Stomach (tissue), 9 donors: ENCODE results near the gene CTSW. TPM values are rescaled to one million over a fixed set of nuclear protein-coding genes. Genes with fewer than 3 reads are reported as not detected.

ENCODE experiments used
- DNase-seq, 2 donors: peaks; one replicate each; pipeline versions ENCODE4 v3.0.0 to v3.0.0-alpha.2; 2013 to 2019
- H3K27ac ChIP-seq, 5 donors: fragments of 200-600 bp in 4 of 5; sonication (generic) in 4 of 5; one replicate each; pipeline ENCODE4 v1.5.1; 2013 to 2019; ENCODE audit warnings: mild to moderate bottlenecking in 1 of 5, moderate library complexity in 1 of 5
- H3K27me3 ChIP-seq, 3 donors: fragments of 200-600 bp; sonication (generic); one replicate each; pipeline ENCODE4 v1.5.1; 2017 to 2019; ENCODE audit warnings: mixed run types in 1 of 3
- H3K36me3 ChIP-seq, 4 donors: fragments of 200-600 bp; sonication (generic); 1 replicate in 3 of 4; 2 replicates in 1 of 4; pipeline ENCODE4 v1.5.1; 2016 to 2019
- H3K4me1 ChIP-seq, 4 donors: fragments of 200-600 bp; sonication (generic); one replicate each; pipeline ENCODE4 v1.5.1; 2016 to 2019
- H3K4me3 ChIP-seq, 4 donors: fragments of 200-600 bp; sonication (generic) in 3 of 4; one replicate each; pipeline ENCODE4 v1.5.1; 2016 to 2019; ENCODE audit warnings: mild to moderate bottlenecking in 1 of 4
- H3K9me3 ChIP-seq, 4 donors: fragments of 200-600 bp; sonication (generic); one replicate each; pipeline ENCODE4 v1.5.1; 2016 to 2019
- CTCF ChIP-seq, 7 experiments: fragments of 450-650 bp in 4 of 7; fragments of 200-600 bp in 3 of 7; sonication (generic) in 3 of 7; IDR thresholded peaks; one replicate each; pipeline ENCODE4 v1.5.1; 2016 to 2019; ENCODE audit warnings: antibody characterized with exemption in 7 of 7, control low read depth in 2 of 7, mild to moderate bottlenecking in 1 of 7
- EP300 ChIP-seq: sonication (generic); formaldehyde crosslinking; IDR thresholded peaks from one replicate; pipeline ENCODE4 v1.6.1; 2017; ENCODE audit warnings: antibody characterized with exemption
- POLR2A ChIP-seq, 4 donors: fragments of 450-650 bp; IDR thresholded peaks; one replicate each; pipeline ENCODE4 v1.6.1; 2016; ENCODE audit warnings: antibody characterized with exemption in 4 of 4, control low read depth in 2 of 4, mild to moderate bottlenecking in 1 of 4, moderate library complexity in 1 of 4
- POLR2AphosphoS5 ChIP-seq, 3 donors: sonication (generic); formaldehyde crosslinking; IDR thresholded peaks; one replicate each; pipeline ENCODE4 v1.6.1; 2016; ENCODE audit warnings: antibody characterized with exemption in 3 of 3
- WGBS, 5 donors: extraction: QIAGEN DNeasy Blood & Tissue Kit in 3 of 5; methylation state at CpG; one replicate each; pipeline versions ENCODE4 v1.1.5 to v1.1.7; 2013 to 2018; 5-methylcytosine and 5-hydroxymethylcytosine counted together
- intact Hi-C: fragments of 100-400 bp; cut with DNase I; formaldehyde crosslinking; loops from one replicate; pipeline ENCODE4 v1.15.1; 2023; ENCODE audit warnings: low total_unique reads
- polyA plus RNA-seq, 3 donors: library from polyadenylated mRNA; stranded (reverse); fragments of 200-250 nt; gene quantifications; one replicate each; pipeline ENCODE4 v1.2.3, GENCODE V29; 2013
- total RNA-seq, 5 donors: library from RNA; depleted of rRNA; stranded (reverse); fragments of >200 nt; gene quantifications; one replicate each; pipeline versions ENCODE4 v1.1.0 to v1.2.3, GENCODE V29; 2014 to 2016
- donor health status: healthy with polysubstance abuse.
- donor health status: Bipolar disorder and iron deficiency.
- donor health status: healthy.

The CTSW gene
- total and polyA plus RNA-seq, 8 donors = 0.43 to 2.7 (median 1.3) TPM; not detected in 2

- no peak for DNase-seq
- no peak overlapping the region for H3K27ac ChIP-seq
- peaks cover 0 to 7% (median 0%) of the 10 kb centered on the region in 4 donors for H3K36me3 ChIP-seq
- peaks cover 0 to 11% (median 10%) of the 10 kb centered on the region in 3 donors for H3K27me3 ChIP-seq
- peaks cover 30 to 67% (median 38%) of the 10 kb centered on the region in 4 donors for H3K4me1 ChIP-seq
- no peaks in the 10 kb centered on the region for H3K9me3 ChIP-seq
- no peak overlapping the region for H3K4me3 ChIP-seq
- 78 to 92% (median 88%) methylated on average over 4 of the region's 4 CpGs for WGBS, 5 donors
- intact Hi-C loops = no loop called here
- TF ChIP-seq EP300 = no peak
- no peak for TF ChIP-seq POLR2AphosphoS5 (IDR thresholded peaks at IDR 0.05)
- no peak for TF ChIP-seq POLR2A (IDR thresholded peaks at IDR 0.05)
- TF ChIP-seq CTCF (IDR thresholded peaks at IDR 0.05) = no peak
Measured at GRCh38 chr11:65897020-65897471, 17.4 kb downstream of the CTSW start.

- H3K27me3 ChIP-seq = peaks cover 0 to 11% (median 10%) of the 10 kb centered on the region in 3 donors
- peak overlapping the region in 4 of 5 donors; percentile 38 to 86 (median 83) for H3K27ac ChIP-seq
- H3K4me1 ChIP-seq = peaks cover 12 to 54% (median 21%) of the 10 kb centered on the region in 4 donors
- TF ChIP-seq POLR2AphosphoS5 (IDR thresholded peaks at IDR 0.05) (no peak), POLR2A (IDR thresholded peaks at IDR 0.05) (no peak), EP300 (no peak), CTCF (IDR thresholded peaks at IDR 0.05) (no peak)
- peaks cover 0 to 7% (median 0%) of the 10 kb centered on the region in 4 donors for H3K36me3 ChIP-seq
- WGBS, 5 donors = 25 to 44% (median 28%) methylated on average over 15 to 28 of the region's 28 CpGs
- no peak for DNase-seq
- intact Hi-C loops = no loop called here
- peak overlapping the region; percentile 57 to 66 (median 62) for H3K4me3 ChIP-seq
- no peaks in the 10 kb centered on the region for H3K9me3 ChIP-seq
Measured at GRCh38 chr11:65898656-65899355, 19.2 kb downstream of the CTSW start.

GRCh38 chr11:65899356-65900124 is 19.9 kb downstream of the CTSW start:
- Histone ChIP-seq H3K4me3 (peak overlapping the region; percentile 57 to 66 (median 62)), H3K4me1 (peaks cover 11 to 47% (median 19%) of the 10 kb centered on the region in 4 donors), H3K36me3 (peaks cover 0 to 7% (median 0%) of the 10 kb centered on the region in 4 donors), H3K9me3 (no peaks in the 10 kb centered on the region), H3K27ac (peak overlapping the region; percentile 40 to 86 (median 83)), H3K27me3 (peaks cover 0 to 11% (median 10%) of the 10 kb centered on the region in 3 donors)
- WGBS, 5 donors = 2% methylated on average over 27 to 78 of the region's 78 CpGs
- intact Hi-C loops = no loop called here
- peak; percentile 67 to 85 for DNase-seq
- TF ChIP-seq POLR2A (IDR thresholded peaks at IDR 0.05) (no peak), POLR2AphosphoS5 (IDR thresholded peaks at IDR 0.05) (peak in 2 of 3 donors; percentile 31 to 71)

GRCh38 chr11:65900125-65900898 is 20.7 kb downstream of the CTSW start, which contains the start of gene FOSL1:
Gene FOSL1 (minus strand): TSS chr11:65900388. CDS start chr11:65900339, 49 bp downstream.
- Histone ChIP-seq H3K27me3 (peaks cover 0 to 11% (median 10%) of the 10 kb centered on the region in 3 donors), H3K36me3 (peaks cover 0 to 7% (median 0%) of the 10 kb centered on the region in 4 donors), H3K4me1 (peaks cover 11 to 46% (median 19%) of the 10 kb centered on the region in 4 donors), H3K27ac (peak within 1 kb of the TSS; percentile 40 to 86 (median 83)), H3K4me3 (peak within 1 kb of the TSS; percentile 57 to 66 (median 62)), H3K9me3 (no peaks in the 10 kb centered on the region)
- no peak for TF ChIP-seq EP300
- peak in 1 of 4 donors; percentile 35 for TF ChIP-seq POLR2A (IDR thresholded peaks at IDR 0.05)
- peak; percentile 57 to 92 (median 89) for TF ChIP-seq POLR2AphosphoS5 (IDR thresholded peaks at IDR 0.05)
- no peak for TF ChIP-seq CTCF (IDR thresholded peaks at IDR 0.05)
- 1 to 3% (median 1%) methylated on average over 37 to 80 of the region's 80 CpGs for WGBS, 5 donors
- intact Hi-C loops = no loop called here
- DNase-seq = peak; percentile 96 to 97
